ENCODE data around the gene SNED1.

Gene SNED1

GRCh38 chr2:241142063-241142462 lies 143.6 kb downstream of the SNED1 start:
- no peak for DNase-seq (ENCODE audit: low read depth in 3 of 3, low spot score in 1 of 3)

- no peak for DNase-seq (ENCODE audit: low read depth in 3 of 3, low spot score in 1 of 3)
These were observed 144.2 kb downstream of the SNED1 start for GRCh38 chr2:241142593-241142992.

Measured in stimulated activated CD4-positive, alpha-beta T cell treated with anti-CD3 and anti-CD28 coated beads, TNF-alpha, amount 100 ng/mL, for 1 hour (primary cell).